HFFc6 (cell line): ENCODE results near the gene GNL3L. TPM values are rescaled to one million over a fixed set of nuclear protein-coding genes. Genes with fewer than 3 reads are reported as not detected.

ENCODE experiments used
- DNase-seq: peaks from one replicate; pipeline ENCODE4 v3.0.0-alpha.2; 2018
- H3K27ac Mint-ChIP-seq: 2 replicates; pipeline ENCODE4 v1.8.0; 2020; ENCODE audit warnings: mild to moderate bottlenecking, mixed read lengths
- H3K27me3 Mint-ChIP-seq: 2 replicates; pipeline ENCODE4 v1.8.0; 2021; ENCODE audit warnings: mild to moderate bottlenecking, moderate library complexity, mixed read lengths; ENCODE audit not compliant: insufficient read depth
- H3K36me3 Mint-ChIP-seq: 2 replicates; pipeline ENCODE4 v1.8.0; 2021; ENCODE audit warnings: low read depth, mixed read lengths
- H3K4me1 Mint-ChIP-seq: 2 replicates; pipeline ENCODE4 v1.8.0; 2020; ENCODE audit warnings: low read depth, mixed read lengths
- H3K4me3 Mint-ChIP-seq: 2 replicates; pipeline ENCODE4 v1.8.0; 2020; ENCODE audit warnings: mild to moderate bottlenecking, moderate library complexity, mixed read lengths
- H3K9me3 Mint-ChIP-seq: 2 replicates; pipeline ENCODE4 v1.8.0; 2020; ENCODE audit warnings: mild to moderate bottlenecking, mixed read lengths
- total RNA-seq, 6 experiments: library from RNA; stranded (reverse); fragmentation: NEBNext Ultra II Directional; extraction: Animal tissue kit (Norgen Biotek cat#: 25700); gene quantifications; 2 replicates in 1 of 6; 3 replicates in 5 of 6; pipeline ENCODE4 v1.2.3, GENCODE V29; 2021
- TF ChIP-seq, protein P1 (sequence below): fragments of 200-600 bp; sonication (generic); IDR thresholded peaks from 2 replicates; pipeline ENCODE4 v1.5.0; 2021; ENCODE audit warnings: antibody characterized with exemption, mild to moderate bottlenecking

The GNL3L gene
- total RNA-seq, 6 experiments from 2014 or later = 42.4 to 49.2 (median 44.4) TPM

DNA sequence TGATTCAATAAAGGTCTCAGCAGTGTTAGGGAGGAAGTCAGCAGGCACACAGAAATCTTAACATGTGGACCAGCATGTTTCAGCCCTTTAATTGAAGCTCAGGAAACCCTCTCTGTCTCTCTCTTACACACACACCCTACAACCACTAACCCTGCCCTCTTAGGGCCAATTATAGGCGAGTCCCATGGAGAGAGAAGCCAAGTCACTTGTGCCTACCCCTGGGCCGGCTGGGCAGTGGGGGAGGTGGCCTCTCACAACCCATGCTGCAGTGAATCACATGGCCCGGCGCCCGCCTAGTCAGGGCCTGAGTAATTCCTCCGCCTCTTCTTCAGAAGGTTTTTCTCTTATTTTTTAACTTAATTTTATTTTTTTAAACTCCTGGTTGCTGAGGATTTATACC is 37.7 kb upstream of the GNL3L start:
- Mint-ChIP-seq H3K27me3 (no peaks in the 10 kb centered on the region), H3K27ac (peak overlapping the region; percentile 94), H3K4me3 (peak overlapping the region; percentile 92), H3K36me3 (peaks cover 7% of the 10 kb centered on the region), H3K9me3 (no peaks in the 10 kb centered on the region), H3K4me1 (peaks cover 54% of the 10 kb centered on the region)
- TF ChIP-seq, protein P1, sequence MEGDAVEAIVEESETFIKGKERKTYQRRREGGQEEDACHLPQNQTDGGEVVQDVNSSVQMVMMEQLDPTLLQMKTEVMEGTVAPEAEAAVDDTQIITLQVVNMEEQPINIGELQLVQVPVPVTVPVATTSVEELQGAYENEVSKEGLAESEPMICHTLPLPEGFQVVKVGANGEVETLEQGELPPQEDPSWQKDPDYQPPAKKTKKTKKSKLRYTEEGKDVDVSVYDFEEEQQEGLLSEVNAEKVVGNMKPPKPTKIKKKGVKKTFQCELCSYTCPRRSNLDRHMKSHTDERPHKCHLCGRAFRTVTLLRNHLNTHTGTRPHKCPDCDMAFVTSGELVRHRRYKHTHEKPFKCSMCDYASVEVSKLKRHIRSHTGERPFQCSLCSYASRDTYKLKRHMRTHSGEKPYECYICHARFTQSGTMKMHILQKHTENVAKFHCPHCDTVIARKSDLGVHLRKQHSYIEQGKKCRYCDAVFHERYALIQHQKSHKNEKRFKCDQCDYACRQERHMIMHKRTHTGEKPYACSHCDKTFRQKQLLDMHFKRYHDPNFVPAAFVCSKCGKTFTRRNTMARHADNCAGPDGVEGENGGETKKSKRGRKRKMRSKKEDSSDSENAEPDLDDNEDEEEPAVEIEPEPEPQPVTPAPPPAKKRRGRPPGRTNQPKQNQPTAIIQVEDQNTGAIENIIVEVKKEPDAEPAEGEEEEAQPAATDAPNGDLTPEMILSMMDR = no peak
- peak; percentile 58 for DNase-seq

DNA sequence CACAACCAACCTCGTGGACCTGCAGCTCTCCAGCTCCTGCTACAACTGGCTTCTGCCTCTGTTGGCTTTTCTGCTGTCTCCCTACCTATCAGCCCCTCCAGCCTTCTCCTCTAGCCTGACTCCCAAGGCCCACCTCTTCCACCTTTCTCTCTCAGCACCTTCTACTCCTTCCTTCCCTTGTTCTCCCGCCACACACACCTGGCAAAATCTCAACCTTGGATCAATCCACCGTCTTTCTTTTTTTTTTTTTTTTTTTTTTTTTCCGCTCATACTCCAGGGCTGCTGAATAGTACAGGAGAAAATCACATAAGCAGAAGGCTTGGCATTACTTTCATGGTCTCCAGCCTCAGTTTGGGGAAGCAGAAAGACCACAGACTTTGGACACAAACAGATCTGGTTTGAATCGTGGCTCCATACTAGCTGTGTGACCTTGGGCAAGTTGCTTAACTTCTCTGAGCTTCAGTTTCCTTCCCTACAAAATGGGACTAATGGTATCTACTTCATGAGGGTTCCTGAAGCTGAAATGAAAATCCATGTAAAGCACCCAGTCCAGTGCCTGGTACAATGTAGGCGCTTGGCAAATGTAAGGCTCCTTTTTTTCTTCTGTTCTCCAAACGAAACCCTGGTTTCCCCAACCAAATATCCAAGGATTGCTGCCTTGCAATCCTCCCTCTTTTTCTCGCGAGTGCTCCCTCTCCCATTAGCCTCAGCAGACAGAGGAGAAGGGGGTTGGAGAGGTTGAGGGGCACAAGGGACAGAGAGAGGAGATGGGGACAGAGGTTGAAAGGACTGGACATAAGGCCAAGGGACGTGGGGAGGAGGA is 35.6 kb upstream of the GNL3L start:
- H3K36me3 Mint-ChIP-seq = peaks cover 7% of the 10 kb centered on the region
- no peaks in the 10 kb centered on the region for H3K27me3 Mint-ChIP-seq
- H3K9me3 Mint-ChIP-seq = no peaks in the 10 kb centered on the region
- TF ChIP-seq, protein P1 = no peak
- H3K4me1 Mint-ChIP-seq = peaks cover 65% of the 10 kb centered on the region
- DNase-seq = no peak
- peak overlapping the region; percentile 85 for H3K27ac Mint-ChIP-seq
- H3K4me3 Mint-ChIP-seq = peak overlapping the region; percentile 92

DNA sequence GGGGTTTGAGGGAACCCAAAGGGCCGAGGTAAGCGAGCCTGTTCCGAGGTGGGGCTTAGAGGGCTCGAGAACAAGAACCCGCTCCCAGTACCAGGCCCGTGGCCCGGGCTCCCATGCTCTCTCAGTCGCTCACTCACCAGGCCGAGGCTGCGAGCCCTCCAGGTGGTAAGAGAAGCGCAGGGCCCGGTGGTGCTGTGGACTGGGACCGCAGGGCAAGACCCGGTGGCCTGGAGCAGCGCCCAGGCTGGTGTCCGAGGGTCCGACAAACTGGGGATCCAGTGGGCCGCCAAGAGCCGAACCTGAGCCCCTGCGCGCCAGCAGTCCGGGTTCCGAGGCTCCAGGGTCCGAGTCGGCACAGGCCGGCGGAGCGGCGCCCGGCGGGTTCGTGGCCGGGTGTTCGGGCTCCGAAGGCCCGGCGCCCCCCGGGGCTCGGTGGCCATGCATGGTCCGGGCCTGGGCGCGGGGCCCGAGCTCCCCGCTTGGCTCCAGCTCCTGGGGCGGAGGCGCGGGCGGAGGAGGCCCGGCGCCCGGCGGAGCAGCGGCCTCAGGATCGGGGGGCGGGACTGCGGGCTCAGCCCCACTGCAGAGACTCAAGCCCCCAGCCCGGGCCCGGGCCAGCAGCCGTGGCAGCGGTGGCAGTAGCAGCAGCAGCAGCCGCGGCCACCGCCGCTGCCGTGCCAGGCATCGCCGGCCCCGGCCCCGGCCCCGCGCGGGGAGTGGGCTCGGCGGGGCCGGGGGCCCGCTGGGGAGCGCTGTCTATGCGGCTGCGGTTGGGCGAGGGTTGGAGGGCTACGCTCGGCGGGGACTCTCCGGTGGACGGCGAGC is 34.8 kb upstream of the GNL3L start:
- peak overlapping the region; percentile 92 for H3K4me3 Mint-ChIP-seq
- DNase-seq = no peak
- peak overlapping the region; percentile 85 for H3K27ac Mint-ChIP-seq
- TF ChIP-seq, protein P1 = no peak
- peaks cover 7% of the 10 kb centered on the region for H3K36me3 Mint-ChIP-seq
- H3K4me1 Mint-ChIP-seq = peaks cover 65% of the 10 kb centered on the region
- H3K27me3 Mint-ChIP-seq = no peaks in the 10 kb centered on the region
- no peaks in the 10 kb centered on the region for H3K9me3 Mint-ChIP-seq

DNA sequence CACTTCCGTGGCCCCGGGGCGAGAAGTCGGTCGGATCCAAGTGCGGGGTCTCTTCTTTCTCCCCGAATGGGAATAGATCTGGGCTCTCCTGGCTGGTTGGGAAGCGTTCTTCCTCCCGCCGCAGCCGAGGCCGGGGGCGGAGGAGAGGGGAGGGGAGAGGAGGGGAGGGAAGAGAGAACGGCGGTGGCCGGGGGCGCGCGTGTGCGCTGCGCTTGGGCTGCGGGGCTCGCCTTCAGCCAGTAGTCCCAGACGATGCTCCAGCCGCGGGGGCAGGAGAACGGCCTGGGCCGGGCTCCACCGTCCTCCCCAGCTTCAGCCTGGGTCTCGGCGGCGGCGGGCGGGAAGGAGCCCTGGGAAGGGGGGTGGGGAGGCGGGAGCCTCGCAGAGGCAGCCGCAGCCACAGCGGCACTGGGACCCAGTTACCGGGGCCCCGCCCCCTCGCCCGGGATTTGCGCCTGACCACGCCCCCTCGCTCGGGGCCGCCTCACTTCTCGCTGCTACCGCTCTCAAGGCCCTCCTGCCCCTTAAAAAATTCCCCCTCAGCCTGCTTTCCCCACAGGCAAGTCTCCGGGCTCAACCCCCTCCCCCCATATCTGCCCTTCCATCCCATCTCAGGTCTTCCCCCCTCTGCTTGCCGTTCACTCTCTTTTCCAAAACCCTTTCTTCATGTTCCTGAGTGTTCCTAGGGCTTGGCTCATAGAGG is 34.1 kb upstream of the GNL3L start, which contains the start of gene FGD1:
FGD1 (minus strand) TSS at position 421 of the 703 bp plus-strand sequence. CDS start 802 bp downstream, outside the sequence.
- peak within 1 kb of the TSS; percentile 74 for H3K27ac Mint-ChIP-seq
- H3K4me3 Mint-ChIP-seq = peak within 1 kb of the TSS; percentile 92
- H3K4me1 Mint-ChIP-seq = peaks cover 61% of the 10 kb centered on the region
- no peaks in the 10 kb centered on the region for H3K9me3 Mint-ChIP-seq
- H3K27me3 Mint-ChIP-seq = no peaks in the 10 kb centered on the region
- TF ChIP-seq, protein P1 = no peak
- peaks cover under 1% of the 10 kb centered on the region; the same call in 1 of the 2 replicates for H3K36me3 Mint-ChIP-seq
- DNase-seq = peak; percentile 10

DNA sequence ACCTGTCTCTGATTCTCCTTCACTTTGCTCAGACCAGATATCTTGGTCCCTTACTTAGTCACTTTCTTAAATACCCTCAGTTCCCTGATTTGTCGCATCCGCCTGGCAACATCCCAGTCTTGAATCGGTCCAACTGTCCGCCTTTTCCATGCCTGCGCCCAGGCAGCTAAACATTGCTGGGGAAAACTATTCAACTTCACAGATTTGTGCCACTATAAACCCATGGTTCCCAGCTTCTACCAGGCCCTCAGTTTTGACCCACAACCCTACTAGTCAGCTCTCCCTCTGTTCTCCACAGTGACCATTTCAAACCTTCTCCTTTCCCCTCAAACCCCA is 33.5 kb upstream of the GNL3L start:
- DNase-seq = no peak
- Mint-ChIP-seq H3K9me3 (no peaks in the 10 kb centered on the region), H3K4me1 (peaks cover 55% of the 10 kb centered on the region), H3K27ac (peak overlapping the region; percentile 74), H3K4me3 (peak overlapping the region; percentile 78), H3K27me3 (no peaks in the 10 kb centered on the region), H3K36me3 (no peaks in the 10 kb centered on the region)
- TF ChIP-seq, protein P1 = no peak
